Measurements from ENCODE around the gene CYP2E1.
"Not testable (repeated sequence)": the region's sequence is repeated elsewhere in the genome, so short reads cannot be mapped to it uniquely, and the experiment has no call there.

DNA sequence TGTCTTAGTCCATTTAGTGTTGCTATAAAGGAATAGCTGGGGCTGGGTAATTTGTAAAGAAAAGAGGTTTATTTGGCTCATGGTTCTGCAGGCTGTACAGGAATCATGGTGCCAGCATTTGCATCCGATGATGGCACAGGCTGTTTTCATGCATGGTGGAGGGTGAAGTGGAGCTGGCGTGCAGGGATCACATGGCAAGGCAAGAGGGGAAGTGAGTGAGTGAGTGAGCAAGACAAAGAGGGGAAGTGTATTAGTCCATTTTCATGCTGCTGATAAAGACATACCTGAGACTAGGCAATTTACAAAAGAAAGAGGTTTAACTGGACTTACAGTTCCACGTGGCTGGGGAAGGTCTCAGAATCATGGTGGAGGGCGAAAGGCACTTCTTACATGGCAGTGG lies 33.6 kb upstream of the CYP2E1 start:
- TF ChIP-seq SIN3A (IDR thresholded peaks at IDR 0.05; ENCODE audit: borderline replicate concordance, low read depth, low read length): not testable (repeated sequence)
- TF ChIP-seq, protein P1, sequence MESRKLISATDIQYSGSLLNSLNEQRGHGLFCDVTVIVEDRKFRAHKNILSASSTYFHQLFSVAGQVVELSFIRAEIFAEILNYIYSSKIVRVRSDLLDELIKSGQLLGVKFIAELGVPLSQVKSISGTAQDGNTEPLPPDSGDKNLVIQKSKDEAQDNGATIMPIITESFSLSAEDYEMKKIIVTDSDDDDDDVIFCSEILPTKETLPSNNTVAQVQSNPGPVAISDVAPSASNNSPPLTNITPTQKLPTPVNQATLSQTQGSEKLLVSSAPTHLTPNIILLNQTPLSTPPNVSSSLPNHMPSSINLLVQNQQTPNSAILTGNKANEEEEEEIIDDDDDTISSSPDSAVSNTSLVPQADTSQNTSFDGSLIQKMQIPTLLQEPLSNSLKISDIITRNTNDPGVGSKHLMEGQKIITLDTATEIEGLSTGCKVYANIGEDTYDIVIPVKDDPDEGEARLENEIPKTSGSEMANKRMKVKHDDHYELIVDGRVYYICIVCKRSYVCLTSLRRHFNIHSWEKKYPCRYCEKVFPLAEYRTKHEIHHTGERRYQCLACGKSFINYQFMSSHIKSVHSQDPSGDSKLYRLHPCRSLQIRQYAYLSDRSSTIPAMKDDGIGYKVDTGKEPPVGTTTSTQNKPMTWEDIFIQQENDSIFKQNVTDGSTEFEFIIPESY (IDR thresholded peaks at IDR 0.05; ENCODE audit: borderline replicate concordance, low read depth): not testable (repeated sequence)
